K562 treated with DMSO at 1 percent for 4 hours (cell line): ENCODE results near the gene SPOUT1. TPM values are rescaled to one million over a fixed set of nuclear protein-coding genes. Genes with fewer than 3 reads are reported as not detected.

ENCODE experiments used
- total RNA-seq: library from RNA; unstranded; fragments of 300-600 nt; gene quantifications from 2 replicates; pipeline ENCODE4 v1.2.3, GENCODE V29; 2022; ENCODE audit not compliant: insufficient read depth

SPOUT1 gene, protein sequence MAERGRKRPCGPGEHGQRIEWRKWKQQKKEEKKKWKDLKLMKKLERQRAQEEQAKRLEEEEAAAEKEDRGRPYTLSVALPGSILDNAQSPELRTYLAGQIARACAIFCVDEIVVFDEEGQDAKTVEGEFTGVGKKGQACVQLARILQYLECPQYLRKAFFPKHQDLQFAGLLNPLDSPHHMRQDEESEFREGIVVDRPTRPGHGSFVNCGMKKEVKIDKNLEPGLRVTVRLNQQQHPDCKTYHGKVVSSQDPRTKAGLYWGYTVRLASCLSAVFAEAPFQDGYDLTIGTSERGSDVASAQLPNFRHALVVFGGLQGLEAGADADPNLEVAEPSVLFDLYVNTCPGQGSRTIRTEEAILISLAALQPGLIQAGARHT
- 18.9 and 19.7 TPM in 2 replicates for total RNA-seq

DNA sequence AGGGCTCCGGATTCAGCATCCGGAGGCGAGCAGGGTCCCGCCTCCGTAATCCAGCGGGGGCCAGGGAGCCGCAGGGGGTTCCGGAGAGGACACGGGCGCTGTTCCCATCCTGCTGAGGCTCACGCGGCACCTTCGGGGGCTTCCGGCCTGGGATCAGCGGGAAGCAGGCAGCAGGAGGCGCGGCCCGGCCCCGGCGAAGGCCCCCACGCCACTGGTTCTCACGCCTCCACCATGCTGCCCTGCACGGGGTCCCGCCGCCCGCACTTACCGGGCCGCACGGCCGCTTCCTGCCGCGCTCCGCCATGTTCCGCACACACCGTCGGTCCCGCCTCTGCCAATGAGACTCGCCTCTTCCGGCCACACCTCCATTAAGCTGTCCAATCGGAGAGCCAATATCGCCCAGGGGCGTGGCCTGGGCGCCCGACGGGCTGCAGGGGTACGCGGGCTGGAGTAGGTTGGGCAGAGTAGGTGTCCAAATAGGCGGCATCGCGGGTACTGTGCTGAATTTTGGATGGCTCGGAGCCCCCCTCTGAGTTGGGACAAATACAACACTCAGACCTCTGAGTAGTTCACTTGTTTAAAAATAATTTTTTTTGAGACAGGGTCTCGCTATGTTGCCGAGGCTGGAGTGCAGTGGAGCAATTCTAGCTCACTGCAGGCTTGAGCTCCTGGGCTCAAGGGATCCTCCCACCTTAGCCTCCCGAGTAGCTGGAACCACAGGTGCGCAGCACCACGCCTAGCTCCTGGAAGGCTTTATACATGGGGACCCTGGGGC, at the start of gene SPOUT1:
TSS of gene SPOUT1 (minus strand) at position 318 of the 775 bp plus-strand sequence. CDS start at position 304, 14 bp downstream.

DNA sequence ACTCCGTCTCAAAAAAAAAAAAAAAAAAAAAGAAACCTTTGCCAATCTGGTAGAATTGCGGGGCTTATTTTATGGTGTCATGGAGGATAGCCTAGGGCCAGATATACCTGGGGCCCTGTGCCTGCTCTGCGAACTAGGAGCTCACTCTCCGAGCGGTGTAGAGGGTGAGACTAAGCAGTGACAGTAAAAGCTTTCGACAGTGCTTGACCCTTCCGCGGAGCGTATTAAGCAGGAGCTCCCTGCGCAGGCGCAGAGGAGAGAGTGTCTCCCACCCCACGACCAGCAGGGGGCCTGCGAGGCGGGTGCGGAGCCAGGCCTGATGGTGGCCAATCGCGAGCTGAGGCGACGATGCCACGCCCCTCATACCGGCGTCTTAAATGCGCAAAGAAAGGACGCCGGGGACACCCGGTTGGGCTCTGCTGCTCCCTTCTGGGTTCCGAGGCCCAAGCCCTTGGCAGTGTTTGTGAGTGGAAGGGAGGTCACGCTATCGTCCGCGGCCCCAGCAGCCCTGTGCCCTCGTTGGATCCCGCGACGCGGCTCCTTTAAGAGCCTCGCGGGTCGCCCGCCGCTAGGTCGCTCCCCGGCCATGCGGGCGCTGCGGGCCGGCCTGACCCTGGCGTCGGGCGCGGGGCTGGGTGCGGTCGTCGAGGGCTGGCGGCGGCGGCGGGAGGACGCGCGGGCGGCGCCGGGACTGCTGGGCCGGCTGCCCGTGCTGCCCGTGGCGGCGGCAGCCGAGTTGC, 11.3 kb downstream of the SPOUT1 start, which contains the start of gene ENDOG:
TSS of gene ENDOG (plus strand) at position 402 of the 740 bp plus-strand sequence. CDS start at position 587, 185 bp downstream.

DNA sequence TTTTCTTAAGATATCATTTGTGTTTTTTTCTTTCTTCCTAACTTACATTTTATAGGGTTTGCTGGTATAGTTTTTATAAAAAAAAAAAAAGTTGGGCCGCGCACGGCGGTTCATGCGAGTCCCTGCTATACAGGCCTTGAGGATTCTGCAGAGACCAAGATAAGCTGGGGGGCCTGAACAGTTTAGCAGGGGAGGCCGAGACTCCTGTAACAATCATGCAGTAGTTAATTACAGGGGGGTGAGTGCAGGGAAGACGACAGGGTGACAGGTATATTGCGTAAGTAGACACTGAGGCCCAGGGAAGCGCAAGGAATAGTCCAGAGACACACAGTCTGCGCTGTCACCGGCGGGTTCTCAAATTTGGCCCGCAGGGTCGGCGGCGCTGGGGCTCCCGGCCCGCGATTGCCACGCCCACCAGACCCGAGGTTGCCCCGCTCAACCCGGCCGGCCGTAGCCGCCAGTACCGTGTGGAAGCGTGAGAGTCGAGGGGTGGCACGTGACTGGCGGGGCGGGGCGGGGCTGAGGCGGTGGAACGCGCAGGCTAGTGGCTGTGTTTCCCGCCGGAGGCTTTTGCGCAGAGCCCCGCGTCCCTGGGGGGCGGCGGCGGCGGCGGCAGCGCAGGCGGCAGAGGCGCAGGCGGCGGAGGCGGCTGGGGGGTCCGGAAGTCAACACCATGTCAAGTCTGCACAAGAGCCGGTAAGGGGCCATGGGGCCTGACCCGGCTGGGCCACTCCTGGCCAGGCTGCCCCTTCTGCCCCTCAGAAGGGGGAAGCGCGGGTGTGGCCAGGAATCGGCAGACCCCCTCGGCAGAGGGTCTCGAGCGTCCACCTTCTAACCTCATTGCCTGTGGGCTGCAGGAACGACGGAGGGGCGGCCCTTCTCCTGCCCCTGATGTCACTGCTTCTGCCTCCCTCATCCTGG, 42.7 kb downstream of the SPOUT1 start, which contains the start of gene TBC1D13:
TSS of gene TBC1D13 (plus strand) at position 573 of the 921 bp plus-strand sequence. CDS start at position 674, 101 bp downstream.

DNA sequence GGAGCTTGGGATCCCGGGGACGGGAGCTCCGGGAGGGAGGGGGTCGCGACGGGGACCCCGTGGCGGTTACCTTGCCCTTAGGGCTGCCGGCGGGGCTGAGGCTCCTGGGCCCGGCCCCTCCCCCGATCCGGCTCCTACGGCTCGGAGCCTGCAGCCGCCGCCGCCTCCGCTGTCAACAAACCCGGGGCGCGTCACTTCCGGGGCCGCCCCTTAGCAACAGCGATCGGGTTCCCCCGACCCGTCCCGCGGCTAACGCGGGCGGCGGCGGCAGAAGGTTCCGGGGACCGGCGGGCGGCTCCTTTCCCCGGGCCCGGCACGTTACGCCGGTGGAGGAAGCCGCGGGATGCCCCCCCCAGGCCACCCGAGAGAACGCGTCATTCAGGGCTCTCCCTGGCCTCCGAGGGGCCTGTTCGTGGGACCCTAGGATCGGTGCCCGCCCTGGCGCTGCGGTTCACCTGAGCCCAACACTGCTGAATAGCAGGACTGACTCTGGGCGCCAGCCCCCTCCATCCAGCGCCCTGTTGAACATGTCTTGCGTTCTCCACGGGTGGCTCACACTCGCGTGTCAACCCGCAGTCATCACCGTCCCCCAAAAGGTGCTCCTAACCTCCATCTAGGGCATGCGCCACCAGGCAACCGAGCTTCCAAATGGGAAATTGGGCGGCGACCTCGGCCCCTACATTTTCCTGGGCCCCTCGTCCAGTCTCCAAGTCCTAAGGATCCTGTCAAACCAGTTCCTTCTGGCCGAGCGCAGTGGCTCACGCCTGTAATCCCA, 57.7 kb downstream of the SPOUT1 start, which contains the start of gene ZER1:
TSS of gene ZER1 (minus strand) at position 183 of the 775 bp plus-strand sequence. CDS start 16,362 bp downstream, outside the sequence.

Other genes starting within 250 kb of the SPOUT1 start
- 153 and 184 TPM in 2 replicates for gene DYNC2I2, start 172.9 kb downstream of the SPOUT1 start, total RNA-seq
- 334 and 357 TPM in 2 replicates for gene SET, start 140.6 kb downstream of the SPOUT1 start, total RNA-seq
- 27.3 and 31.8 TPM in 2 replicates for gene PKN3, start 127.3 kb downstream of the SPOUT1 start, total RNA-seq
- gene ZDHHC12, start 105.7 kb downstream of the SPOUT1 start, total RNA-seq, result 41.6 and 41.9 TPM in 2 replicates
- 34.0 and 39.0 TPM in 2 replicates for gene ZER1, start 57.9 kb downstream of the SPOUT1 start, total RNA-seq
- 33.3 and 37.7 TPM in 2 replicates for gene TBC1D13, start 42.5 kb downstream of the SPOUT1 start, total RNA-seq
- gene ENDOG, start 11.3 kb downstream of the SPOUT1 start, total RNA-seq, result 143 and 152 TPM in 2 replicates
- 15.4 and 16.1 TPM in 2 replicates for gene KYAT1, start 52.2 kb upstream of the SPOUT1 start, total RNA-seq
- gene LRRC8A, start 52.3 kb upstream of the SPOUT1 start, total RNA-seq, result 28.7 and 39.4 TPM in 2 replicates
- gene PHYHD1, start 91.2 kb upstream of the SPOUT1 start, total RNA-seq, result 0.51 and 2.4 TPM in 2 replicates
- gene DOLK, start 117.8 kb upstream of the SPOUT1 start, total RNA-seq, result 9.3 and 9.7 TPM in 2 replicates
- gene NUP188, start 117.9 kb upstream of the SPOUT1 start, total RNA-seq, result 51.0 and 68.0 TPM in 2 replicates
- gene SH3GLB2, start 198.5 kb upstream of the SPOUT1 start, total RNA-seq, result 74.5 and 82.0 TPM in 2 replicates
- gene MIGA2, start 206.8 kb upstream of the SPOUT1 start, total RNA-seq, result 14.2 and 26.5 TPM in 2 replicates